Measurements from ENCODE around the gene RABGAP1L. TPM values are rescaled to one million over a fixed set of nuclear protein-coding genes. Genes with fewer than 3 reads are reported as not detected.

The RABGAP1L gene
- total and polyA plus RNA-seq, 10 of the 15 experiments (the other 5 are each of a cell fraction or from before 2014, with no cell fraction given): 5.8 to 194 (median 113) TPM

- TF ChIP-seq CREB1 (IDR thresholded peaks at IDR 0.05; ENCODE audit: low read depth) (no peak), KDM1A (IDR thresholded peaks at IDR 0.05; ENCODE audit: borderline replicate concordance) (no peak), MTA2 (IDR thresholded peaks at IDR 0.05; ENCODE audit: low read depth) (no peak), RCOR1 (conservative IDR thresholded peaks at IDR 0.05; ENCODE audit: low read depth, low read length) (no peak), CREM (IDR thresholded peaks at IDR 0.05; ENCODE audit: low read depth) (peak; percentile 65), ELK1 (IDR thresholded peaks at IDR 0.05; ENCODE audit: low read depth, low read length) (no peak), ASH2L (IDR thresholded peaks at IDR 0.05; ENCODE audit: borderline replicate concordance, low read depth) (no peak), JUNB (IDR thresholded peaks at IDR 0.05) (peak; percentile 86), TCF7 (IDR thresholded peaks at IDR 0.05; ENCODE audit: borderline replicate concordance) (0 out of 2 replicates have a peak, but pooled peaks have one; percentile 21), CHD2 (IDR thresholded peaks at IDR 0.05; ENCODE audit: borderline replicate concordance, low read depth, low read length) (no peak), E2F4 (IDR thresholded peaks at IDR 0.05; ENCODE audit: low read depth, low read length) (no peak), SPI1 (IDR thresholded peaks at IDR 0.05; ENCODE audit: borderline replicate concordance, insufficient read depth, low read depth, low read length) (no peak), SMAD1 (IDR thresholded peaks at IDR 0.05; ENCODE audit: low read depth, partially characterized antibody) (no peak), TBL1XR1 (IDR thresholded peaks at IDR 0.05; ENCODE audit: low read depth, low read length) (peak; percentile 28; the same call in 1 of the 2 replicates), PML (IDR thresholded peaks at IDR 0.05; ENCODE audit: low read length) (no peak), PKNOX1 (IDR thresholded peaks at IDR 0.05) (no peak), YY1 (IDR thresholded peaks at IDR 0.05; ENCODE audit: low read depth, low read length) (no peak), CHD4 (IDR thresholded peaks at IDR 0.05) (no peak), DPF2 (IDR thresholded peaks at IDR 0.05) (no peak), CEBPZ (IDR thresholded peaks at IDR 0.05; ENCODE audit: low read depth, low read length) (no peak), BCLAF1 (IDR thresholded peaks at IDR 0.05) (no peak), GABPA (IDR thresholded peaks at IDR 0.05; ENCODE audit: low read depth) (peak; percentile 13; the same call in 1 of the 2 replicates)
Observed at GRCh38 chr1:174167265-174167803, 8.0 kb downstream of the RABGAP1L start (continued).

All from GM12878 (cell line).